SIG-M5 treated with dmso at 0.1 percent for 504 hours (cell line): Measurements from ENCODE around the gene BBX.

Source experiments
- DNase-seq: peaks from one replicate; lab custom pipeline; 2025; ENCODE audit not compliant: unreplicated experiment; lab: John Stamatoyannopoulos, UW

Gene BBX

GRCh38 chr3:107650788-107651187 is 128.0 kb downstream of the BBX start:
- DNase-seq, result peak; percentile 68

- DNase-seq, result no peak
Observed at GRCh38 chr3:107651782-107652181, 129.0 kb downstream of the BBX start.

GRCh38 chr3:107654218-107654617 is 131.5 kb downstream of the BBX start:
- DNase-seq, result no peak

GRCh38 chr3:107657971-107658370 is 135.2 kb downstream of the BBX start:
- DNase-seq, result no peak

- peak; percentile 67 for DNase-seq
Observed at GRCh38 chr3:107660306-107660976, 137.7 kb downstream of the BBX start.

GRCh38 chr3:107661447-107662123 is 138.8 kb downstream of the BBX start:
- DNase-seq, result no peak

- DNase-seq, result peak; percentile 9
Observed at GRCh38 chr3:107662124-107662507, 139.4 kb downstream of the BBX start.

- DNase-seq, result no peak
Observed at GRCh38 chr3:107662586-107662985, 139.8 kb downstream of the BBX start.

- no peak for DNase-seq
Observed at GRCh38 chr3:107663266-107663665, 140.5 kb downstream of the BBX start.

GRCh38 chr3:107664614-107665013 is 141.9 kb downstream of the BBX start:
- no peak for DNase-seq

- DNase-seq, result no peak
Observed at GRCh38 chr3:107665351-107665750, 142.6 kb downstream of the BBX start.

- DNase-seq, result no peak
Observed at GRCh38 chr3:107666853-107667252, 144.1 kb downstream of the BBX start.

- no peak for DNase-seq
Observed at GRCh38 chr3:107668416-107668815, 145.7 kb downstream of the BBX start.

GRCh38 chr3:107668963-107669362 is 146.2 kb downstream of the BBX start:
- no peak for DNase-seq

- DNase-seq, result no peak
Observed at GRCh38 chr3:107669669-107670068, 146.9 kb downstream of the BBX start.

- no peak for DNase-seq
Observed at GRCh38 chr3:107670986-107671385, 148.2 kb downstream of the BBX start.

GRCh38 chr3:107674371-107674770 is 151.6 kb downstream of the BBX start:
- no peak for DNase-seq

GRCh38 chr3:107675233-107675900 is 152.6 kb downstream of the BBX start:
- DNase-seq, result no peak

- DNase-seq, result peak; percentile 52
Observed at GRCh38 chr3:107676469-107677309, 153.9 kb downstream of the BBX start.

GRCh38 chr3:107679921-107680320 is 157.2 kb downstream of the BBX start:
- no peak for DNase-seq

GRCh38 chr3:107680698-107681097 is 157.9 kb downstream of the BBX start:
- no peak for DNase-seq
